ENCODE data around the gene PNPLA7. TPM values are rescaled to one million over a fixed set of nuclear protein-coding genes. Genes with fewer than 3 reads are reported as not detected.

Gene PNPLA7
- total RNA-seq, 1 experiment from 2014 or later = 0.77 TPM

DNA sequence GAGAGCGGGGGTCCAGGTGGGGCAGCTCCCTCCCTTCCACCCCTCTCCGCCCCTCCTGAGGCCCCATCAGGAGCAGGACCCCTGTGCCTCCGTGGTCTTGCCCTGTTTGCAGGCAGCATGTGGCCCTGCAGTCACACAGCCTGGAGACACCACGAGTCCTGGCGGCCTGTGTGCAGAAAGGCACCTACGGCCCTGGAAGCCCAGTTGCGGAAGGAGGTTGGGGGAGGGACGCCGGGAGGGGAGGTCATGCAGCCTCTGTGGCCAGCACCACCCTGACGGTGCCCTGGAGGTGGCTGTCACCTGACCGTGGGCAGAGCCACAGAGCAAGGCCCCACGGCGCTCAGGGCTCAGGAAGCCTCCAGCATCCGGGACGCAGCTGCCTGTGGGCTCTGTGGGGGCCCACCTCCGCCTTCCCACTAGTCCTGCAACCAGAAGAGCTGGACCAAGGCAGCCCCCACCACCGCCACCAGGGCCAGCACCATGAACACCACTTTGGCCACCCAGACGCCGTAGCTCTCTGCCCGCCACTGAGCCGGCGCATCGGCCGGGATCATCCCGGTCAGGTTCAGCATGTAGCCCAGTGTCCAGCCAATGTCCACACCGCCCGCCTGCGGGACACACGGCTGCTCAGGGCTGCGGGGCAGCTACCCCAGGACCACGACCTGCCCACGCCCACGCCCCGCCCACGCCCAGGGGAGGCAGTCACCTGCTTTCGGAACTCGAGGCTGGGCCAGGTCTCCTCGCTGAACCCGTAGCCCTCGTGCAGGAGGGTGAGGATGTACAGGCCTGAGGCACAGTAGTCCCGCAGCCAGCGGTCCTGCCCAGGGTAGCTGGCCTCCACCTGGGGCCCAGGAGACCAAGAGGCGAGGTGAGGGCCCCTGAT is 115.5 kb downstream of the PNPLA7 start:
- no peak for ATAC-seq
- Histone ChIP-seq H4K20me1 (ENCODE audit: low read length) (no peaks in the 10 kb centered on the region), H2AFZ (ENCODE audit: low read length) (no peak overlapping the region), H3K4me1 (ENCODE audit: insufficient read depth, low read length) (peaks cover 12% of the 10 kb centered on the region), H3K36me3 (ENCODE audit: low read depth, low read length) (no peaks in the 10 kb centered on the region), H3K4me2 (ENCODE audit: low read length) (no peak overlapping the region), H3K4me3 (ENCODE audit: low read length) (no peak overlapping the region), H3K27me3 (ENCODE audit: low read length) (no peaks in the 10 kb centered on the region), H3K79me2 (ENCODE audit: low read length) (no peaks in the 10 kb centered on the region), H3F3A (ENCODE audit: low read length, unreplicated experiment) (no peaks in the 10 kb centered on the region), H3K9me3 (ENCODE audit: low read length) (no peaks in the 10 kb centered on the region), H3K27ac (ENCODE audit: low read length) (no peak overlapping the region), H3K9ac (ENCODE audit: low read length) (no peak overlapping the region), H3K9me2 (replicated peaks; ENCODE audit: low read length) (no peaks in the 10 kb centered on the region)
- ChIA-PET CTCF (no interaction called here), POLR2A (ENCODE audit: unreplicated experiment) (no interaction called here)
- BruUV-seq (replicated peaks) = no TSS peak
- no peak for DNase-seq
- TF ChIP-seq EZH2phosphoT487 (IDR thresholded peaks at IDR 0.05; ENCODE audit: borderline replicate concordance, low read length) (no peak), EZH2 (IDR thresholded peaks at IDR 0.05; ENCODE audit: low read length, unreplicated experiment) (no peak)
- TF ChIP-seq, protein P1, sequence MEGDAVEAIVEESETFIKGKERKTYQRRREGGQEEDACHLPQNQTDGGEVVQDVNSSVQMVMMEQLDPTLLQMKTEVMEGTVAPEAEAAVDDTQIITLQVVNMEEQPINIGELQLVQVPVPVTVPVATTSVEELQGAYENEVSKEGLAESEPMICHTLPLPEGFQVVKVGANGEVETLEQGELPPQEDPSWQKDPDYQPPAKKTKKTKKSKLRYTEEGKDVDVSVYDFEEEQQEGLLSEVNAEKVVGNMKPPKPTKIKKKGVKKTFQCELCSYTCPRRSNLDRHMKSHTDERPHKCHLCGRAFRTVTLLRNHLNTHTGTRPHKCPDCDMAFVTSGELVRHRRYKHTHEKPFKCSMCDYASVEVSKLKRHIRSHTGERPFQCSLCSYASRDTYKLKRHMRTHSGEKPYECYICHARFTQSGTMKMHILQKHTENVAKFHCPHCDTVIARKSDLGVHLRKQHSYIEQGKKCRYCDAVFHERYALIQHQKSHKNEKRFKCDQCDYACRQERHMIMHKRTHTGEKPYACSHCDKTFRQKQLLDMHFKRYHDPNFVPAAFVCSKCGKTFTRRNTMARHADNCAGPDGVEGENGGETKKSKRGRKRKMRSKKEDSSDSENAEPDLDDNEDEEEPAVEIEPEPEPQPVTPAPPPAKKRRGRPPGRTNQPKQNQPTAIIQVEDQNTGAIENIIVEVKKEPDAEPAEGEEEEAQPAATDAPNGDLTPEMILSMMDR (conservative IDR thresholded peaks at IDR 0.05; ENCODE audit: low read depth, low read length) = no peak
- intact Hi-C loops (cut with micrococcal nuclease) = no loop called here

DNA sequence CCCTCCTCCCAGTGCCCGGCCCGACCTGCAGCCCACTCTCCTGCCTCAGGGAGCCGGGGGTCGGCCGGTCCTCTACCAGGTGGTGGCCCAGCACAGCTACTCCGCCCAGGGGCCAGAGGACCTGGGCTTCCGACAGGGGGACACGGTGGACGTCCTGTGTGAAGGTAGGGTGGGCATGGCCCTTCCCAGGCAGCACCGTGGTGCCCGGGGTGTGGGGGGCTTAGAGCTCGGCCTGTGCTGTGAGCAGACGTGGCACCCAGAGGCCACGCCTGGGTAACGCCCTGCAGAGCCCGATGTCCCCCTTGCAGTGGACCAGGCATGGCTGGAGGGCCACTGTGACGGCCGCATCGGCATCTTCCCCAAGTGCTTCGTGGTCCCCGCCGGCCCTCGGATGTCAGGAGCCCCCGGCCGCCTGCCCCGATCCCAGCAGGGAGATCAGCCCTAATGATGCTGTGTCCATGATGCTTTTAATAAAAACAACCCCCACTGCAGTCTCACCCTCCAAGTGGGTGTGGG is 116.2 kb downstream of the PNPLA7 start:
- ATAC-seq (no peak), DNase-seq (no peak)
- no peaks in the 10 kb centered on the region for H3K79me2 ChIP-seq (ENCODE audit: low read length)
- H2AFZ ChIP-seq (ENCODE audit: low read length) = no peak overlapping the region
- ChIA-PET CTCF (no interaction called here), POLR2A (ENCODE audit: unreplicated experiment) (no interaction called here)
- intact Hi-C loops (cut with micrococcal nuclease) = no loop called here
- H3K9ac ChIP-seq (ENCODE audit: low read length) = no peak overlapping the region
- peaks cover 12% of the 10 kb centered on the region for H3K4me1 ChIP-seq (ENCODE audit: insufficient read depth, low read length)
- no TSS peak for BruUV-seq (replicated peaks)
- H3K4me2 ChIP-seq (ENCODE audit: low read length) = no peak overlapping the region
- H3K9me2 ChIP-seq (replicated peaks; ENCODE audit: low read length) = no peaks in the 10 kb centered on the region
- no peaks in the 10 kb centered on the region for H4K20me1 ChIP-seq (ENCODE audit: low read length)
- no peaks in the 10 kb centered on the region for H3K36me3 ChIP-seq (ENCODE audit: low read depth, low read length)
- no peak overlapping the region for H3K4me3 ChIP-seq (ENCODE audit: low read length)
- TF ChIP-seq, protein P1 (conservative IDR thresholded peaks at IDR 0.05; ENCODE audit: low read depth, low read length) = no peak
- TF ChIP-seq EZH2phosphoT487 (IDR thresholded peaks at IDR 0.05; ENCODE audit: borderline replicate concordance, low read length) = no peak
- TF ChIP-seq EZH2 (IDR thresholded peaks at IDR 0.05; ENCODE audit: low read length, unreplicated experiment) = no peak
- H3K9me3 ChIP-seq (ENCODE audit: low read length) = no peaks in the 10 kb centered on the region
- no peak overlapping the region for H3K27ac ChIP-seq (ENCODE audit: low read length)
- H3K27me3 ChIP-seq (ENCODE audit: low read length) = no peaks in the 10 kb centered on the region
- H3F3A ChIP-seq (ENCODE audit: low read length, unreplicated experiment) = no peaks in the 10 kb centered on the region

- H2AFZ ChIP-seq (ENCODE audit: low read length) = no peak overlapping the region
- no peak overlapping the region for H3K9ac ChIP-seq (ENCODE audit: low read length)
- ChIA-PET CTCF (no interaction called here), POLR2A (ENCODE audit: unreplicated experiment) (no interaction called here)
- no peak overlapping the region for H3K4me3 ChIP-seq (ENCODE audit: low read length)
- no peak for ATAC-seq
- H4K20me1 ChIP-seq (ENCODE audit: low read length) = no peaks in the 10 kb centered on the region
- no peak overlapping the region for H3K27ac ChIP-seq (ENCODE audit: low read length)
- TF ChIP-seq EZH2phosphoT487 (IDR thresholded peaks at IDR 0.05; ENCODE audit: borderline replicate concordance, low read length) (no peak), EZH2 (IDR thresholded peaks at IDR 0.05; ENCODE audit: low read length, unreplicated experiment) (no peak)
- TF ChIP-seq, protein P1 (conservative IDR thresholded peaks at IDR 0.05; ENCODE audit: low read depth, low read length) = no peak
- H3K27me3 ChIP-seq (ENCODE audit: low read length) = no peaks in the 10 kb centered on the region
- H3K4me1 ChIP-seq (ENCODE audit: insufficient read depth, low read length) = peaks cover 12% of the 10 kb centered on the region
- no peaks in the 10 kb centered on the region for H3K36me3 ChIP-seq (ENCODE audit: low read depth, low read length)
- no peaks in the 10 kb centered on the region for H3K79me2 ChIP-seq (ENCODE audit: low read length)
- DNase-seq = no peak
- H3F3A ChIP-seq (ENCODE audit: low read length, unreplicated experiment) = no peaks in the 10 kb centered on the region
- BruUV-seq (replicated peaks) = no TSS peak
- H3K9me3 ChIP-seq (ENCODE audit: low read length) = no peaks in the 10 kb centered on the region
- intact Hi-C loops (cut with micrococcal nuclease) = no loop called here
- no peak overlapping the region for H3K4me2 ChIP-seq (ENCODE audit: low read length)
- H3K9me2 ChIP-seq (replicated peaks; ENCODE audit: low read length) = no peaks in the 10 kb centered on the region
Measured at GRCh38 chr9:137433349-137433915, 116.8 kb downstream of the PNPLA7 start.
